Suppressor macrophage treated with lipopolysaccharide for 1 hour (primary cell): Measurements from ENCODE around the gene MOCOS.

Experiments used
- DNase-seq, 3 donors: peaks; one replicate each; pipeline ENCODE4 v3.0.0-alpha.2; 2020 to 2022

MOCOS gene

DNA sequence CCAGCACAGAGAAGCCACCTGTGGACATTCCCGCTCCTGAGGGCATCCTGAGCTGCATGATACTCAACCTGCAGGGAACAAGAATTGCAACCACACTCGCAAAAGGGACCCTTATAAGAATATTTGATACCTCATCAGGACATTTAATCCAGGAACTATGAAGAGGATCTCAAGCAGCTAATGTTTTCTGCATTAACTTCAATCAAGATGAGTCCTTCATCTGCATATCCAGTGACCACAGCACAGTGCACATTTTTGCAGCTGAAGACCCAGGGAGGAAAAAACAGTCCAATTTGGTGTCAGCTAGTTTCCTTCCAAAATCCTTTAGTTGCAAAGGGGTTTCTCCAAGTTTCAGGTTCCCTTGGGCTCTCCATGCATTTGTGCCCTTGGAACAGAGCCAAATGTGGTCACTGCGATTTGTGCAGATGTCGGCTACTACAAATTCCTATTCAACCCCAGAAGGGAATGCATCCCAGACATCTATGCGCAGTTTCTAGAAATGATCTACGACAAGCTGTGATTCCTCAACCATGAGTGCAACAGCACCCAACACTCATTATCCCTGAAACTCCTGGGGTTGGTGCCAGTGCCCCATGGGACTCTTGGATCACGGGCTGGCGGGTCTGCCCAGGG is 86.9 kb downstream of the MOCOS start:
- DNase-seq, result no peak

DNA sequence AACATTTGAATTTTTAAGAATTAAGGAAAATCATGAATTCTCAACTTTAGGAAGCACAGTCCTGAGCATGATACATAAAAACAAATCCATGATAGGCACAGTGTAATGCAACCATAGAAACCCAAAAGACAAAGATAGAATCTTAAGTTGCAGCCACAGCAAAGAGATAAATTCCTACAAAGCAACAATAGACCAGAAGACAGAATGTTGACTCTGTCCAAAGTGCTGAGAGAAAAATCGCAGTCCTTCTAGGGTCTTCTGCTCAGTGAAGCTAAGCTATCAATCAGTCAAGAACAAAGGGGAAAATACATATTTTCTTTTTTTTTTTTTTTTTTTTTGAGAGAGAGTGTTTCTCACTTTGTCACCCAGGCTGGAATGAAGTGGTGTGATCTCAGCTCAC is 88.3 kb downstream of the MOCOS start:
- DNase-seq, result no peak

DNA sequence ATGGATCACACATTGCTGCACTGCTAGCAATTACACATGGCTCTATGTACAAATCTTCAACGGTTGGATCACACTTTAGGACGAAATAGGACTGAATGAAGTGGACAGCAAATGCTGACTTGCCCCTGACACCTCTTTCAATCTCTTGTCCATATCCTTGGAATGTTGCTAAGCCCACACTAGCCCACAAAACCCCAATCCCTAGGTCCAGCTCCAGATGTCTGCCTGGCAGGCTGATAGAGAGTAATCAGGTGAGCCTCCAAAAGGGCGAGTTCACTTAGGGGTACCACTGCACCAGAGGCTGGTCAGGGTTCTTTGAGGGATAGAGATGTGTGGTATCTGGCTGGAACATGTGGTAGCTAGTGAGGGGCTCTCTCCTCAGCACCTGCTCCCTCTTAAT is 91.7 kb downstream of the MOCOS start:
- no peak for DNase-seq

DNA sequence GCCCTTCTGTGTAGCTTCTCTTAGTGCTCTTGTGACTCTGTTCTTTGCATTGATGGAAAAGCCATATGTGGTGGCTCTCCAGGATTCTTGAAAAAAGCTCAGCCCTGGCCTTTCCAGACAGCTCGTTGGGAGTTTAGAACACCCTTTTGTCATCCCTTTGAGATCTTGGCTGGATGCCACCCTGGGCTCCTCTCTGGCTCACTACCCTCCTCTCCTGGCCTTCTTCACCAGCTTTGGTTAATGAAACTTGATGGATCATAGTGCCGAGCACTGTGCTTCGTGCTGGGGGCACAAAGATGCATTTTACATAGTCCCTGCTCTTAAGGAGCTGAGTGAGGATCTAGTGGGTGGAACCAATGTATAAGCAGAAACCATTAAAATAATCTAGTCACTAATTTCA is 94.6 kb downstream of the MOCOS start:
- DNase-seq, result no peak

DNA sequence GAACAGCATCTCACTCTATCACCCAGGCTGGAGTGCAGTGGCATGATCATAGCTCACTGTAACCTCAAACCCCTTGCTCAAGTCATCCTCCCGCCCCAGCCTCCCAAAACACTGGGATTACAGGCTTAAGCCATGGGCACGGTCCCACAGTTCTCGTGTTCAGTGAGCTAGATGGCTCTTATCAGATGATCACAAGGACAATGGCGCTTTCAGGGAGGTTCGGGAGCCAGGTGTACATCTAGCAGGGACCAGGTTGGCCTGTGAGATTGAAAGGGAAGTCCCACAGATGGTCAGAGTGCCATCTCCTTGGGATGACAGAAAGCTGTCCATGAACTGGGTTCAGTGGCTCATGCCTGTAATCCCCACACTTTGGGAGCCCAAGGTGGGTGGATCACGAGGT is 96.2 kb downstream of the MOCOS start:
- DNase-seq, result no peak

DNA sequence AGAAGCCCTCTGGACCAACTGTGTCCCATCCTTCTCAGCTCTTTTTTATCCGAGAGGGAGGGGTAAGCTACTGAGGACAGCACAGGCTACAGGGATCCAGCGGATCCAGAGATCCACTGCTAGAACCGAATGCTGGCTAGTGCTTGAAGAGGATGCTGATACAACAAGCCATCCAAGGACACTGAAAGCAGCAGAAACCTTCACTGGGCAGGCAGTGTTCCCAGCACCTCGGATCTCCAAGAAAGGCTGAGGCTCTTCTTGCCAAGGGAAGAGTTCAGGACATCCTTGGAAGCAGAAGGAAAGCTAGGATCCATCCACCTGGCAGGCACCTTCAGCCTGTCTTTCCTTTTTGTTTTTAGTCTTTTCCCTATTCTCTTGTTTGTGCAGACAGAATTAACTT is 97.0 kb downstream of the MOCOS start:
- DNase-seq, result no peak

DNA sequence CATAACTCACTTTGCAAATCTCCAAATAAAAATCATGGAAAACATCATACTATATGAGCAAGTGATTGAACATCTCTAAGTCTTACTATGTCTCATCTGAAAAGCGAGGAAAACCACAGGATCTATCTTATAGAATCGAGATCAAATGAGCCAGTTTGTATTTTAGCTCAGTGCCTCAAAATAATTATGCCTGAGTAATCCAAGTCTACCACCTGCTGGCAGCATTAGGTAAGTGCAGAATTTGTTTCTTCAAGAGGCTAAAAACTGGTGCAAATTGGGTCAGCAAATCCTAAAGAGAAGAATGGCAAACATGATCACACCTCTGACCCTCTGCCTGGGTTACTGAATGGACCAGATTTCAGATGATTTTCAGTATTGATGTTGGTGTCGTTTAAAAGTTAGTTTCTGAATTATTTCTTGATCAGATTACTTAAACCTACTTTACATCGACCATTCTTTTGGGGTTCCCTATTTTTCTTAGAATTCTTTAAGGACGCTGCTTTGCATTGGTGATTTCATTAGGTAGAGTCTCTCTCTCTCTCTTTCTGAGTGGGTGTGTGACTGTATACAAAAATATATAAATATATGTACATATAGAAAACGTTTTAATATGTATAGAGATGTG is 97.5 kb downstream of the MOCOS start:
- DNase-seq, result peak; percentile 62 to 82 (median 77)

DNA sequence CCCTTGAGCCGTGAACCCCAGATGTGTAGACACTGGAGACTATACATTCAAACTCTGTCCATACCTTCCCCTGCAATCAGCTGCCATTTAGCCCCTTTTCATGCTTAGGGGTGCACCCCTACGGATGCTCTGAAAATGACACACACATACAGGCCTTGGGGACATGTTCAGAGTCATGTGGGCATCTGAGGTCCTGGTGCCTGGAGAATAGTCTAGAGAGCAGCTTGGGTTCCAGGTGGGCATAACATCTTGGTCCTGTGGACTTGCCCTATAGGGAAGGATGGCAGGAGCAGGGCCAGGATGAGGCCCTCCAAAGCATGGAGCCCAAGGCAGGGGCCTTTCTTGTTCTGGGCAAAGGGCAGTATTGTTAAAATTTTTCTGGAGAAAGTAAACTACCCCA is 100.4 kb downstream of the MOCOS start:
- no peak for DNase-seq

DNA sequence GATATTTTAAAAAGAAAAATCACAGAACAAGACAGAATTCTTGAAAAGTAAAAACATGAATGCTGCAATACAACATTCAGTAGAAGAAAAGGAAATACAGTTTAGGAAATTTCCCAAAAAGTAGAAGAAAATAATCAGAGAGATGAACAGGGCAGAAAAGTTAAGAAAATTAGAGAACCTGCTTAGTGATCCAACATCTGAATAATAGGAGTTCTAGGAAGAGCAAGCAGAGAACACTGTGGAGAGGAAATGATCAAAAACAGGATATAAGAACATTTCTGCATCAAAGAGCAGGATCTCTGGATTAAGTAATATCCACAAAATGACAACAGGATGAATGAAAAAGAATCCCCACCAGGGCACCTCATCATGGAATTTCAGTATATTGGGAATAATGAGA is 101.4 kb downstream of the MOCOS start:
- no peak for DNase-seq

DNA sequence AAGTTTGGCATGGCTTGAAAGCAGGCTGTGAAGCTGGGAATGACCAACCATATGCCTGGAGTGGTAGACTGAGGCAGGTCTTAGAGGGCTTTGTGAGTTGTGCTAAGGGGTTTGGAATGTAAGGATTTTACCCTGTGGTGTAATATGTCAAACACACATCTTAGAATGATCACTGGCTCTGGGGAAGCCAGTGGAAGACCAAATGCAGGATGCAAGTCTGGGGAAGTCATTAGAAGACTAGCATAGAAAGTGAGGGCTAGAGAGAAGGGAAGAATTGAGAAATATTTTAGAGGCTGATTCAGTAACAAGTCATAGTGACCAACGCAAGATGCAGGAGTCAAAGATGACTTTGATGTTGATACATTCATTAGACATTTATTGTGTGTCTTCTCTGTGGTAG is 106.7 kb downstream of the MOCOS start:
- no peak for DNase-seq

DNA sequence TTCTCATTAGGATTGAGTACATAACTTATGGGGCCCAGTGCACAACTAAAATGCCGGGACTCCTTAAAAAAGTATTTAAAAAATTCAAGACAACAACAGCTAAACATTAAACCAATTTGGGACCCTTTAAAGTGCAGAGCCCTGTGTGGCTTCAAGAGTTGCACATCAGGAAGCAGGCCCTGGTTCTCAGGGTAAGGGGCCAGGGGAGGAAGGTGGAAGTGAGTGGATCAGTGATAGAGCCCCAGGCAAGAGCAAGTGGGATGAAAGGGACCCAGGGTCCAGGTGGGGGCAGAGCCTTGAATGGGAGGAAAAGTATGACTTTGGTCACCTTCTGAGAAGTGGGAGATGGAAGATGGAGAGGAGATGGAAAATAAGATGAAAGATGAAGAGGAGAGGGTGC is 107.9 kb downstream of the MOCOS start:
- no peak for DNase-seq

DNA sequence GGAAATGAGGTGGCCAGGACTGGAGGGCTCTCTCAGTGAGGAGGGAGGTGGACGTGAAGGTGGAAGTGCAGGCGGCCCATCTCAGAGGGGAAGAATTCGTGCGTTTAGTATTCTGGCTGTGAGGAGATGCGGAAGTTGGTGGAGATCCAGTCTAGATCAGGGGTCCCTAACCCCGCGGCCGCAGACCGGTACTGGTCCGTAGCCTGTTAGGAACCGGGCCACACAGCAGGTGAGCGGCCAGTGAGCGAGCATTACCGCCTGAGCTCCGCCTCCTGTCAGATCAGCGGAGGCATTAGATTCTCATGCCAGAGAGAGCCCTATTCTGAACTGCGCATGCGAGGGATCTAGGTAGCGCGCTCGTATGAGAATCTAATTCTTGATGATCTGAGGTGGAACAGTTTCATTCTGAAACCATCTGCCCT is 108.6 kb downstream of the MOCOS start:
- DNase-seq, result no peak

DNA sequence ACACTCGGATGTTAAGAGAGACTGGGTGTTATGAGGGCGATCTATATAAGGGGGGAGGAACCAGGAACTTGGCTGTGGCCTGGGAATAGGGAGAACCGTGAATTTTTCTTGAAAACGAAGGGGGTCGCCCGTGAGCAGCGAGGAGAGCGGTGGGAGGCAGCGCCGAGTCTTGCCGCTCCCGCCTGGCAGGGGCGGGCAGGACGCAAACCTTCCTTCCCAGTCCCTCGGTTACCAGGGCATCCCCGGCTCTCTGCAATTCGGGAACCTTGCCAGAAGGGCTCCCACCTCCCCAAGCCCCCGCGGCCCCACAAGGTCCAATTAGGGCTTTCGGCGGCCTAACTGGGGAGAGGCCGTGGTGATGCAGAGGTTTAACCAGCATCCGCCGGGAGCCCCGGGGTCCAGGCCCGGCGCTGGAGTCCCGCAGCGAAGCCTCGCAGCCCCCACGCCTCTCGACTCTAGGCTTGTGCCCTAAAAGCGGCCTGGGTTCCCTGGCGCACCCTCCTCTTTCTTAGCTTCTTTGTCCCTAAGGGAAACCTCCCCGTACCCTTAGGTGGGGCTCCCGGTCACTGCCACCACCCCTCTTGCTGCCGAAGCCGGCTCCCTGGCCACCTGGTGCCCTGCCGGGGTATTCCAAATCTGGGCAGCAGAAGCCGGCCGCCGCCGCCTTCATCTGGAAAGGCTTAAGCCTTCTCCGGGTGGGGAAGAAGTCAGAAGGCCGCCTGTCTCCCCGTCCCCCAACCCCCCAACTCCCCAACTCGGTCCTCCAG is 109.5 kb downstream of the MOCOS start:
- peak in 2 of 3 donors; percentile 5 to 36 for DNase-seq

DNA sequence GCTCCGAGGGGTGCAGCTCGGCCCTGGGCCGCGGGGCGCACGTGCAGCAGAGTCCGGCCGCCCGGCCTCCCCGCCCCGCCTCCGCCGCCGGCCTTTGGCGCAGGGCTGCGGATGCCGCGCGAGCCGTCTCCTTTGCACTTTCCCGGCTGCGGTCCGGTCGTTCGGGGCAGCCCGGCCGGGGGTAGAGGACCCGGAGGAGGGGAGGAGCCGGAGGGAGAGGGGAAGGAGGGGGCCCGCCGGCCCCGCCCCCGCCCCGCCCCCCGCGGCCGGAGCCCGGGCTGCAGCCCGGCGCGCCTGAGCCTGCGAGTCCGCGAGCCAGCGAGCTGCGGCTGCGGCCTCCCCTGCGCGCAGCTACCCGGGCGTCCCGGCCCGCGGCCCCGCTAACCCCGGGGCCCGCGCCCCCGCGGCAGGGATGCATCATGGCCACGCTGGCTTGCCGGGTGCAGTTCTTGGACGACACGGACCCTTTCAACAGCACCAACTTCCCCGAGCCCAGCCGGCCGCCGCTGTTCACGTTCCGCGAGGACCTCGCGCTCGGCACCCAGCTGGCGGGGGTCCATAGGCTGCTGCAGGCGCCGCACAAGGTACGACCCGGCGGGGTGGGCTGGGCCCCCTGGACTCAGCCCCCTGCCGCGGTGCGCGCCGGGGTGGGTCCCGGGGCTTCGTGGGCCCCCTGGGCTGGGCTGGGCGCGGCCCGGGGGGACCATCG is 110.3 kb downstream of the MOCOS start, which contains the start of gene FHOD3:
TSS of gene FHOD3 (plus strand) at position 297 of the 709 bp plus-strand sequence. CDS start at position 420, 123 bp downstream.
- DNase-seq, result peak; percentile 22 to 62 (median 31)

DNA sequence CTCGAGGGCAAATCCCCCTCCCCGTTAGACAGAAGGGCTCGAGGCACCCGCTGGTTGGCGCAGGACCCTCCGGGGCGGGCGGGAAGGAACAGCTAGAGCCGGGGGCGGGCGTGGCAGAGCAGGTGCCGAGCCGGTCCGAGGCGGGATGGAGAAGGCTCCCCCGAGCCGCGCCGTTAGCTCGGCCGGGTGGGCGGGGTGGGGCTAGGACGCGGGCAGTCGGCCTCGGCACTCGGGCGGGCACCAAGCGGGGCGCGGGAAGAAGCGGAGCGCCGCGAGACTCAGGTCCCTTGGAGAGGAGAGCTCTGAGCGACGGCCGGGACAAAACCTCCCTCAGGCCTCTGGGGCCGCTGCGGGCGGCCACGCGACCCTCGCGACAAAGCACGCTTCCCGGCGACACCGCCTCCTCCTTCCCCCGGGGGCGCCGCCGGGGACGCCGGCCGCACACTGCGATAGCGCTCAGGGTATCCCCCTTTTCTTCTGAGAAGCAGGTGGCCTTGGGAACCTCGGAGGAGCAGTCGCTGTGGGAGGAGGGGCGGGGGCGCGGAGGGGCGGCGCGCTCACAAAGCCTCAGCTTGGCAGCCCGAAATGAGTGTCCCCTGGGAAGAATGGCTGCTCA is 110.9 kb downstream of the MOCOS start:
- peak in 1 of 3 donors; percentile 3 for DNase-seq

DNA sequence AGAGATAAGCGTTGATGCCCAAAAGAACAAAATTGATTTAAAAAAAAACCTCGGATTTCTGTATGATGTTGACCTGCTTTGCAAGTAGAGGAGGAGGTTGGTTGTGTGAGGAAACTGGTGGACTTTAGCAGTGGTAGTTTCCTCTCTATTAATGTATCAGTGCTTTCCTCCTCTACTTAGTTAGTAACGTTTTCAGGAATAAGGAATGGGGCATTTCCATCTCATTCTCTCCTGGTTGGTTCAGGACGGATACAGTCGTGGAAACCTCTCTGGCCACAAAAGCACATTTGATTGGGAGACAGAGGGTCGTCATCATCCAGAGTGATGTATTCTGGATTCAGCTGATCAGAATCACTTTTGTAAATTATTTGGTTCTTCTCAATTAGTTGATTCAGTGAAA is 111.7 kb downstream of the MOCOS start:
- DNase-seq, result no peak

DNA sequence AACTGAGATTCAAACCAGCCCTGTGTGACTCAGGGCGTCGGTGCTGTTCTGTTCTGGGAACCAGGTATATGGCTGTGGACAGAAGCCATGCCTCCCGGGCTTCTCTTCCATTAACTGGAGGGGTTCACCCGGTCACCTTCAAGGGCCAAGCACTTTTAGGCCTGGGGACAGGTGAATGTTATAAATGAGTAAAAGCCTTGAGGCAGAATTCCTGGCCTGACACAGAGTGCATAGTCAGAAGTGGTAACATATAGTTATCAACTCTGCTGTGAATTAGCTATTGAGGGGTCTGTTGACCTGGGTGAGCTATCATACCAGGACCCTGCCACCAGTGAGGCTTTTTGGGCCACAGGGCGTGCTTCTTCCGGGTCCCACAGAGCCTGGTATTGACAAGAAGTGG is 112.9 kb downstream of the MOCOS start:
- DNase-seq, result no peak

DNA sequence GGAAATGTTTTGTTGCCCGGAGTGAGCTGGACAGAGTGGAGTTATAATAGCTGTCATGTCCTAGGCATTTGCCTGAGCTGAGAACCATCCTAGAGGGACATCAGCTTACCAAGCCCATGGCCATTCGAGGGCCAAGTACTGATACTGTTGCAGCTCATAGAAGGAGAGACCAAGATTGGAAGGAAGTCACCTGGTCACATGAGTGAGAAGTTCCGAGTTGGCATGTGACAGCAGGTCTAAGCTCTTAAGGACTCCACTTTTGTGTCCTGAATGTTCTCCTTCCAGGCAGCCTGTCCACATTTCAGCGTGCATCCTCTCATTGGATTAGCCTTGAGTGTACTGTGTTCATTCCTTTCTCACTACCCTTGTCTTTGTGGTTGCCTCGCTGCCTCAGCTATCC is 114.6 kb downstream of the MOCOS start:
- DNase-seq, result no peak

DNA sequence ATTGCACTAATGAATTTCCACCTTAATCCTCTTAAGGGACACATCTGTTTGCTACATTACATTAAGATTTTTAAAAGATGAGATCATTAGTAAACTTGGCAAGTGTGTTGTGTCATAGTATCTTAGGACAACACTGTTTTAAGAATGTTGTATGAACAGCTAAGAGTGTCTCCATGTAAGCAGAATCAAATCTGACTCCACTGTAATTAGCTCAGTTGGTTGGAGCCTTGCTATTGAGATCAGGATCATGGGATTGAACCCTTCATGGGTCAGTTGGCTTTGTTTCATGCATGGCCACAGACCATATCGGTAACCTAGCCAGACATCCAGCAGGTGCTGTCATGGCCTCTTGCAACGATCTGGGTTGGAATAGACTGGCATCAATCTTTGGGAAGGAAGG is 115.4 kb downstream of the MOCOS start:
- no peak for DNase-seq

DNA sequence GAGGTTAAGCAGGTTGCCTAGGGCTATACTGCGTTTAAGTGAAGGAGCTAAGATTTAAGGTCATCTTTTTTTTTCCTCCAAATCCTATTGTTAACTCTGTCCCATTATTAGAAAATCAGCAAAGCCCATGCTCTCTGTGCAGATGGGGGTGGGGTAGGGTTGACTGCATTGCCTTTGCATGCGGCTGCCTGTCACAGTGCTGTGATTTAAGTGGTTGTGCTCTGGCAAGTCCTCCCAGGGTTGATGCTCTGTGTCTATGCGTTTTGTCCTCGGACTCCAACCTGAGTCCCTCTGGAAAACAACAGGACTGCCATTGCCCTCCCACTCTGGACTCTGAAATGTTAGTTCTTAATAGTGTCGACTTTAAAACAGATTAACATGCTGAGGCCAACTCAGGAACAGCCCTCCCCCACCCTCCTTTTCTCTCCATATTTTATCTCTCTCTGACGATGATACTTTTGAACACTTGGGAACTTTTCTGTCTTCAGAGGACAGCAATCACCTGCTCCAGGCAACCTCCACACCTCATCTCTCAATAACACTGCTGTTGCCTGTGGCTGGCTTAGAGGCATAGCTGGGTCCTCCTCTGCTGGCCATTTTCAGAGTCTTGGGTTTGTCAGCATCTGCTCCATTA is 116.0 kb downstream of the MOCOS start:
- no peak for DNase-seq

DNA sequence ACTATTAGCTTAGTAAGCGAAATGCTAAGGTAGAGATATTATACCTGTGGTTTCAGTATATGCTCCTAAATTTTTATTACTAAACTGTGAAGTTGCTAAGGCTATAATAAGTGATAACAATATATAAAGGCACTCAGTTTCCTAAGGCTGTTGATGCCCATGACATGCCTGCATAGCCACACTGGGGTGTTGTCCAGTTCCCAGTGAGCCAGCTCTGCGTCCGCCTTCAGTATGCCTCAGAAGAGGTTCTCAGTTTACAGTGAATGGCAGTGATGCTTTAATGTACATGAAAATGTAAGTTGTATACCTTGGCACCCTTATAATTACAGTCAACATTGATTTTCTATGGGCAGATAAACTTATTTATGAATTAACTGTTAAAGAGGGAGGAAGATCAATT is 117.4 kb downstream of the MOCOS start:
- no peak for DNase-seq

DNA sequence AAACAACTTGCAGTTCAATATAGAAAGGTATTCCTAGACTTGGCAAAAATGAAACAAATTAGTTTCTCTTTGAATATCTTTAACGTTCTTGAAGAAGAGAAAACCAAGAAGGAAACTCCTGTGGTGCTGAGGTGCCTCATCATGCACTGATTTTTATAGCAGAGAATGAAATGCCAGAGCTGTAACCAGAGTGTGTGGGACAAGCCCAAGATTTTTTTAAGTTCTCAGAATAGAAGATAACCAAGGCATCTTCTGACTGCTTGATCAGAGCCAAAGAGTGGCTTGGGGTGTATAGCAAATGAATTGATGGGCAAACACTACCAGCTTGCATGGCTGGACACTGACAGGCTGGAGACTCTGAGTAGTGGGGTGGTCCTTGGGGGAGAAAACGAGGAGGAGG is 118.1 kb downstream of the MOCOS start:
- no peak for DNase-seq

DNA sequence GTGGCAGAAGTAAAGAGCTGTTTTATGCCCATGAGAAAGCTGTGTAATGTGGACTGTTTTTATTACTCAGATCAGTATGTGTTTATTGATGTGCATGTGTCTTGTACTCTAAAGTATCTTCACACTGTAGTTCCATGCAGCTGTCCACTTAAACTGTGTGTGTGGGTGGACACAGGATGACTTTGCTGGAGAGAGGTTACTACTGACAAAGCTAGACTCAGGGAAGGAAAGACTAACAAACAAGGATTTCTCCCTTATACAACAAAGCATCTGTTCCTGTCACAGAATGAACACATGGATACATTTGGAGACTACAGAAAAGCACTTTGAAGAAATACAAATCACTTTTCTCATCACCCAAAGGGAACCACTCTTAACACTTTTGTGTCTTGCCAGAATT is 120.2 kb downstream of the MOCOS start:
- no peak for DNase-seq
